Duodenal mucosa (tissue), 2 donors: ENCODE results near the gene UBE2N.
"Not testable (repeated sequence)": the region's sequence is repeated elsewhere in the genome, so short reads cannot be mapped to it uniquely, and the experiment has no call there.

Experiments used
- H3K27ac ChIP-seq: one replicate; pipeline ENCODE4 v1.7.0; 2013; ENCODE audit warnings: low read depth, low read length
- H3K27me3 ChIP-seq, 2 donors: one replicate each; pipeline ENCODE4 v1.7.0; 2013; ENCODE audit warnings: low read length in 2 of 2, control low read depth in 1 of 2; ENCODE audit not compliant: insufficient read depth in 2 of 2, control insufficient read depth in 1 of 2
- H3K36me3 ChIP-seq, 2 donors: one replicate each; pipeline ENCODE4 v1.7.0; 2013; ENCODE audit warnings: low read length in 2 of 2, control low read depth in 1 of 2; ENCODE audit not compliant: insufficient read depth in 2 of 2, control insufficient read depth in 1 of 2
- H3K4me1 ChIP-seq, 2 donors: one replicate each; pipeline ENCODE4 v1.7.0; 2013; ENCODE audit warnings: low read length in 2 of 2, control low read depth in 1 of 2; ENCODE audit not compliant: insufficient read depth in 2 of 2, control insufficient read depth in 1 of 2
- H3K4me3 ChIP-seq, 2 donors: one replicate each; pipeline ENCODE4 v1.7.0; 2013; ENCODE audit warnings: low read length in 2 of 2, low read depth in 1 of 2
- H3K9ac ChIP-seq, 2 donors: one replicate each; pipeline ENCODE4 v1.7.0; 2013; ENCODE audit warnings: low read length in 2 of 2, low read depth in 1 of 2
- H3K9me3 ChIP-seq, 2 donors: one replicate each; pipeline ENCODE4 v1.7.0; 2013; ENCODE audit warnings: low read length in 2 of 2, control low read depth in 1 of 2; ENCODE audit not compliant: control insufficient read depth in 1 of 2

UBE2N gene

GRCh38 chr12:93447555-93448290 is 6.0 kb upstream of the UBE2N start:
- Histone ChIP-seq H3K27me3 (no peaks in the 10 kb centered on the region), H3K27ac (no peak overlapping the region), H3K4me3 (no peak overlapping the region), H3K36me3 (no peaks in the 10 kb centered on the region), H3K4me1 (peaks cover 0 to 4% of the 10 kb centered on the region in 2 donors), H3K9me3 (no peaks in the 10 kb centered on the region), H3K9ac (no peak overlapping the region)

GRCh38 chr12:93443576-93443975 is 1.8 kb upstream of the UBE2N start:
- no peak overlapping the region for H3K4me3 ChIP-seq
- no peaks in the 10 kb centered on the region for H3K36me3 ChIP-seq
- no peaks in the 10 kb centered on the region for H3K27me3 ChIP-seq
- H3K9me3 ChIP-seq: no peaks in the 10 kb centered on the region
- H3K9ac ChIP-seq: no peak overlapping the region
- H3K27ac ChIP-seq: no peak overlapping the region
- H3K4me1 ChIP-seq: peaks cover 21 to 26% of the 10 kb centered on the region in 2 donors

GRCh38 chr12:93442411-93443340 is 929 bp upstream of the UBE2N start:
- H3K36me3 ChIP-seq: no peaks in the 10 kb centered on the region

GRCh38 chr12:93441081-93441616 is 598 bp downstream of the UBE2N start:
- H3K9ac ChIP-seq: peak overlapping the region; percentile 79 to 92
- H3K4me1 ChIP-seq: peaks cover 28 to 32% of the 10 kb centered on the region in 2 donors
- H3K36me3 ChIP-seq: no peaks in the 10 kb centered on the region
- peak overlapping the region; percentile 79 to 95 for H3K4me3 ChIP-seq
- H3K27ac ChIP-seq: peak overlapping the region; percentile 86
- no peaks in the 10 kb centered on the region for H3K27me3 ChIP-seq
- no peaks in the 10 kb centered on the region for H3K9me3 ChIP-seq

More at GRCh38 chr12:93442411-93443340, 929 bp upstream of the UBE2N start:
- H3K4me1 ChIP-seq: peaks cover 28 to 32% of the 10 kb centered on the region in 2 donors
- peak overlapping the region; percentile 79 to 95 for H3K4me3 ChIP-seq
- H3K27ac ChIP-seq: peak overlapping the region; percentile 82
- no peaks in the 10 kb centered on the region for H3K9me3 ChIP-seq
- H3K9ac ChIP-seq: peak overlapping the region; percentile 89 to 92
- no peaks in the 10 kb centered on the region for H3K27me3 ChIP-seq

GRCh38 chr12:93440043-93440835 is 1.5 kb downstream of the UBE2N start:
- peak overlapping the region; percentile 79 to 95 for H3K4me3 ChIP-seq
- no peaks in the 10 kb centered on the region for H3K36me3 ChIP-seq
- H3K4me1 ChIP-seq: peaks cover 28 to 32% of the 10 kb centered on the region in 2 donors
- peak overlapping the region; percentile 79 to 92 for H3K9ac ChIP-seq
- no peak overlapping the region for H3K27ac ChIP-seq
- H3K27me3 ChIP-seq: no peaks in the 10 kb centered on the region
- H3K9me3 ChIP-seq: no peaks in the 10 kb centered on the region

- H3K9ac ChIP-seq: peak overlapping the region; percentile 5 to 32
- H3K4me1 ChIP-seq: peaks cover 28 to 32% of the 10 kb centered on the region in 2 donors
- H3K27ac ChIP-seq: no peak overlapping the region
- no peaks in the 10 kb centered on the region for H3K27me3 ChIP-seq
- H3K36me3 ChIP-seq: no peaks in the 10 kb centered on the region
- no peaks in the 10 kb centered on the region for H3K9me3 ChIP-seq
- no peak overlapping the region for H3K4me3 ChIP-seq
These were observed 3.3 kb downstream of the UBE2N start for GRCh38 chr12:93438266-93439050.

- Histone ChIP-seq H3K4me3 (no peak overlapping the region), H3K27ac (no peak overlapping the region)
These were observed 7.4 kb downstream of the UBE2N start for GRCh38 chr12:93434256-93434865.

GRCh38 chr12:93432031-93432430 is 9.7 kb downstream of the UBE2N start:
- H3K36me3 ChIP-seq, H3K4me3 ChIP-seq, H3K27ac ChIP-seq, H3K9me3 ChIP-seq, H3K4me1 ChIP-seq, H3K27me3 ChIP-seq, H3K9ac ChIP-seq: not testable (repeated sequence)

More at GRCh38 chr12:93434256-93434865, 7.4 kb downstream of the UBE2N start:
- Histone ChIP-seq H3K27me3 (no peaks in the 10 kb centered on the region), H3K9me3 (no peaks in the 10 kb centered on the region), H3K36me3 (no peaks in the 10 kb centered on the region), H3K9ac (no peak overlapping the region), H3K4me1 (peaks cover 12 to 15% of the 10 kb centered on the region in 2 donors)

- Histone ChIP-seq H3K4me1 (peaks cover under 1 to 9% of the 10 kb centered on the region in 2 donors), H3K27ac (no peak overlapping the region), H3K36me3 (no peaks in the 10 kb centered on the region), H3K27me3 (no peaks in the 10 kb centered on the region), H3K4me3 (no peak overlapping the region), H3K9me3 (no peaks in the 10 kb centered on the region), H3K9ac (no peak overlapping the region)
These were observed 11.5 kb downstream of the UBE2N start for GRCh38 chr12:93430280-93430679.
